ENCODE results near the gene P2RX1. TPM values are rescaled to one million over a fixed set of nuclear protein-coding genes. Genes with fewer than 3 reads are reported as not detected.

The P2RX1 gene
- total and polyA plus RNA-seq, 2 experiments from 2014 or later = 3.2 to 3.6 TPM

- TF ChIP-seq CTCF (IDR thresholded peaks at IDR 0.05; ENCODE audit: low read depth, low read length) = peak; percentile 82
- no peaks in the 10 kb centered on the region for H3K36me3 ChIP-seq
- no peaks in the 10 kb centered on the region for H3K4me1 ChIP-seq (ENCODE audit: low read depth)
- no peak overlapping the region for H3K27ac ChIP-seq
- DNase-seq (ENCODE audit: low read depth in 1 of 2, low spot score in 1 of 2) = peak; percentile 88 to 89
- no peak overlapping the region for H3K4me3 ChIP-seq
- H3K27me3 ChIP-seq = no peaks in the 10 kb centered on the region
- H3K9me3 ChIP-seq (ENCODE audit: low read depth) = no peaks in the 10 kb centered on the region
Observed at GRCh38 chr17:3935140-3935542, 18.9 kb upstream of the P2RX1 start.

- Histone ChIP-seq H3K36me3 (no peaks in the 10 kb centered on the region), H3K27ac (no peak overlapping the region), H3K4me3 (no peak overlapping the region), H3K27me3 (no peaks in the 10 kb centered on the region), H3K4me1 (ENCODE audit: low read depth) (peaks cover 35% of the 10 kb centered on the region), H3K9me3 (ENCODE audit: low read depth) (no peaks in the 10 kb centered on the region)
- DNase-seq (ENCODE audit: low read depth in 1 of 2, low spot score in 1 of 2) = no peak
- no peak for TF ChIP-seq CTCF (IDR thresholded peaks at IDR 0.05; ENCODE audit: low read depth, low read length)
Observed at GRCh38 chr17:3929764-3930163, 13.5 kb upstream of the P2RX1 start.

- H3K36me3 ChIP-seq = no peaks in the 10 kb centered on the region
- no peak for DNase-seq (ENCODE audit: low read depth in 1 of 2, low spot score in 1 of 2)
- no peak overlapping the region for H3K27ac ChIP-seq
- no peak for TF ChIP-seq CTCF (IDR thresholded peaks at IDR 0.05; ENCODE audit: low read depth, low read length)
- no peaks in the 10 kb centered on the region for H3K27me3 ChIP-seq
- peaks cover 37% of the 10 kb centered on the region for H3K4me1 ChIP-seq (ENCODE audit: low read depth)
- no peaks in the 10 kb centered on the region for H3K9me3 ChIP-seq (ENCODE audit: low read depth)
- H3K4me3 ChIP-seq = no peak overlapping the region
Observed at GRCh38 chr17:3929181-3929580, 12.9 kb upstream of the P2RX1 start.

- Histone ChIP-seq H3K36me3 (no peaks in the 10 kb centered on the region), H3K27ac (peak overlapping the region; percentile 90), H3K4me1 (ENCODE audit: low read depth) (peaks cover 37% of the 10 kb centered on the region), H3K9me3 (ENCODE audit: low read depth) (no peaks in the 10 kb centered on the region), H3K27me3 (no peaks in the 10 kb centered on the region), H3K4me3 (no peak overlapping the region)
- TF ChIP-seq CTCF (IDR thresholded peaks at IDR 0.05; ENCODE audit: low read depth, low read length) = no peak
- no peak for DNase-seq (ENCODE audit: low read depth in 1 of 2, low spot score in 1 of 2)
Observed at GRCh38 chr17:3928406-3928805, 12.1 kb upstream of the P2RX1 start.

GRCh38 chr17:3927628-3928340, 11.5 kb upstream of the P2RX1 start:
- H3K27me3 ChIP-seq = no peaks in the 10 kb centered on the region
- H3K36me3 ChIP-seq = no peaks in the 10 kb centered on the region
- no peak for TF ChIP-seq CTCF (IDR thresholded peaks at IDR 0.05; ENCODE audit: low read depth, low read length)
- peaks cover 37% of the 10 kb centered on the region for H3K4me1 ChIP-seq (ENCODE audit: low read depth)
- H3K9me3 ChIP-seq (ENCODE audit: low read depth) = no peaks in the 10 kb centered on the region
- H3K4me3 ChIP-seq = no peak overlapping the region
- peak overlapping the region; percentile 90 for H3K27ac ChIP-seq
- DNase-seq (ENCODE audit: low read depth in 1 of 2, low spot score in 1 of 2) = peak in 1 of 2 donors; percentile 79
